ENCODE data around the gene PRPS1L1.

The PRPS1L1 gene

DNA sequence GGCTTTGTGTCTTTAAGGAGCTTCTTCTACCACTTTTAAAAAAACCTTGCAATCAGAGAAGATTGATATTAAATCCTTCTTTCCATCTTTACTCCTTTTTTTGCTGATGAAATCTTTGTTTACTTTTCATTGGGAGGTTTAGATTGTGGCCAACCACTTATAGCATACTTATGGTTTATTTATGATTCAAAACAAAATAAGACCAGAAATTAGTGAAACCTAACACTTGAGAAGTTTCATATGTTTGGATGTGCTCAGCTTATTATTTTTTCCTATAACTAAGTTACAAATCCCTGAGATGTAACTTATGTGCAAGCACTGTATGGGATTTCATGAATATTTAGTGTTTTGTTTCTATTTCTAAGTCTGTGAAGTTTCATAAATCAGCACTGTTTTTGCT lies 13.5 kb upstream of the PRPS1L1 start:
- TF ChIP-seq ZFP30 (CRISPR knock-in tag; IDR thresholded peaks at IDR 0.05) (no peak), ESRRG (CRISPR knock-in tag; IDR thresholded peaks at IDR 0.05) (no peak), ZC3H10 (CRISPR knock-in tag; IDR thresholded peaks at IDR 0.05) (no peak)
- ATAC-seq: no peak

DNA sequence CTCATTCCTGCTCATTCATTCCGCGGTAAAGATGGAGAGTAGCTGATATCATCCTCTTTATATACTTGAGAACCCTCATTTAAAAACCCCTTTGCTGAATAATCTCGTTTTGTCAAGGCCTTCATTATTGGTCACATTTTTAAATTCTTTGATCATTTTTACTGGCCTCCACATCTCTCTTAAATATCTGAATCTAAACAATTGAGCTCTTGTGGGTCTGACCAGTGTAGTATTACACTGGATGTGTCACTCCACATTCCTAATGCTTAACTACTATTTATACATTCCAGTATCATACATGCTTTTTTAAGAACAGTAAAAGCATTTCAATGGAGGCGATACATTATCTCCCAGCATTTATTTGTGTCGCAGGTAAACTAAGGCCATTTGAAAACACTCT lies 12.6 kb upstream of the PRPS1L1 start:
- ATAC-seq: peak; percentile 89

DNA sequence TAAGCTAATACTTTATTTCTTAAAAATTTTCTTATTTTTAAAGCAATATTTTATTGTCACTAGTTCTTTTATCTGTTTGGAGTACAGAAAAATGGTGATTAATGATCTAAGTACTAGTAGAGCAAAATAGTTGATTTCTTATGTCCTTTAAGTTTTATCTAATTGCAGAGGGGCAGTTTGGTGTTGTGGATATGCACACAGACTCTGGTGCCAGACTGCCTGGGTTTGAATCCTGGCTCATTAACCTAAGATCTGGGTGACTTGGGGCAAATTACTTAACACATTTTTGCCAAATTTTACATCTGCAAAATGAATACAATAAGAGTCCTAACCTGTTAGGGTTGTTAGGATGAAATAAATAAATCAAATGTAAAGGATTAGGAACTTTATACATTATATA lies 10.7 kb upstream of the PRPS1L1 start:
- ATAC-seq: peak; percentile 15; the same call in 2 of the 3 replicates
- no peak for TF ChIP-seq BACH2 (CRISPR knock-in tag; IDR thresholded peaks at IDR 0.05; ENCODE audit: borderline replicate concordance)

More for the DNA sequence above, 12.6 kb upstream of the PRPS1L1 start:
- TF ChIP-seq ZNF8 (CRISPR knock-in tag; IDR thresholded peaks at IDR 0.05): no peak
- no peak for TF ChIP-seq OSR1 (CRISPR knock-in tag; IDR thresholded peaks at IDR 0.05)
- no peak for TF ChIP-seq ESRRG (CRISPR knock-in tag; IDR thresholded peaks at IDR 0.05)
- no peak for TF ChIP-seq CSDC2 (CRISPR knock-in tag; IDR thresholded peaks at IDR 0.05)
- TF ChIP-seq PPARA (CRISPR knock-in tag; IDR thresholded peaks at IDR 0.05; ENCODE audit: borderline replicate concordance): no peak
- TF ChIP-seq RARB (CRISPR knock-in tag; IDR thresholded peaks at IDR 0.05): no peak
- TF ChIP-seq, protein P1, sequence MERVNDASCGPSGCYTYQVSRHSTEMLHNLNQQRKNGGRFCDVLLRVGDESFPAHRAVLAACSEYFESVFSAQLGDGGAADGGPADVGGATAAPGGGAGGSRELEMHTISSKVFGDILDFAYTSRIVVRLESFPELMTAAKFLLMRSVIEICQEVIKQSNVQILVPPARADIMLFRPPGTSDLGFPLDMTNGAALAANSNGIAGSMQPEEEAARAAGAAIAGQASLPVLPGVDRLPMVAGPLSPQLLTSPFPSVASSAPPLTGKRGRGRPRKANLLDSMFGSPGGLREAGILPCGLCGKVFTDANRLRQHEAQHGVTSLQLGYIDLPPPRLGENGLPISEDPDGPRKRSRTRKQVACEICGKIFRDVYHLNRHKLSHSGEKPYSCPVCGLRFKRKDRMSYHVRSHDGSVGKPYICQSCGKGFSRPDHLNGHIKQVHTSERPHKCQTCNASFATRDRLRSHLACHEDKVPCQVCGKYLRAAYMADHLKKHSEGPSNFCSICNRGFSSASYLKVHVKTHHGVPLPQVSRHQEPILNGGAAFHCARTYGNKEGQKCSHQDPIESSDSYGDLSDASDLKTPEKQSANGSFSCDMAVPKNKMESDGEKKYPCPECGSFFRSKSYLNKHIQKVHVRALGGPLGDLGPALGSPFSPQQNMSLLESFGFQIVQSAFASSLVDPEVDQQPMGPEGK (CRISPR knock-in tag; IDR thresholded peaks at IDR 0.05; ENCODE audit: borderline replicate concordance): no peak
- no peak for TF ChIP-seq CREB5 (CRISPR knock-in tag; IDR thresholded peaks at IDR 0.05; ENCODE audit: low read depth)
- TF ChIP-seq ZFP30 (CRISPR knock-in tag; IDR thresholded peaks at IDR 0.05): no peak
- TF ChIP-seq, protein P2, sequence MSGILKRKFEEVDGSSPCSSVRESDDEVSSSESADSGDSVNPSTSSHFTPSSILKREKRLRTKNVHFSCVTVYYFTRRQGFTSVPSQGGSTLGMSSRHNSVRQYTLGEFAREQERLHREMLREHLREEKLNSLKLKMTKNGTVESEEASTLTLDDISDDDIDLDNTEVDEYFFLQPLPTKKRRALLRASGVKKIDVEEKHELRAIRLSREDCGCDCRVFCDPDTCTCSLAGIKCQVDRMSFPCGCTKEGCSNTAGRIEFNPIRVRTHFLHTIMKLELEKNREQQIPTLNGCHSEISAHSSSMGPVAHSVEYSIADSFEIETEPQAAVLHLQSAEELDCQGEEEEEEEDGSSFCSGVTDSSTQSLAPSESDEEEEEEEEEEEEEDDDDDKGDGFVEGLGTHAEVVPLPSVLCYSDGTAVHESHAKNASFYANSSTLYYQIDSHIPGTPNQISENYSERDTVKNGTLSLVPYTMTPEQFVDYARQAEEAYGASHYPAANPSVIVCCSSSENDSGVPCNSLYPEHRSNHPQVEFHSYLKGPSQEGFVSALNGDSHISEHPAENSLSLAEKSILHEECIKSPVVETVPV (CRISPR knock-in tag; IDR thresholded peaks at IDR 0.05): no peak
- TF ChIP-seq TOX (CRISPR knock-in tag; IDR thresholded peaks at IDR 0.05; ENCODE audit: borderline replicate concordance): no peak
- TF ChIP-seq ZFP3 (CRISPR knock-in tag; IDR thresholded peaks at IDR 0.05): no peak

DNA sequence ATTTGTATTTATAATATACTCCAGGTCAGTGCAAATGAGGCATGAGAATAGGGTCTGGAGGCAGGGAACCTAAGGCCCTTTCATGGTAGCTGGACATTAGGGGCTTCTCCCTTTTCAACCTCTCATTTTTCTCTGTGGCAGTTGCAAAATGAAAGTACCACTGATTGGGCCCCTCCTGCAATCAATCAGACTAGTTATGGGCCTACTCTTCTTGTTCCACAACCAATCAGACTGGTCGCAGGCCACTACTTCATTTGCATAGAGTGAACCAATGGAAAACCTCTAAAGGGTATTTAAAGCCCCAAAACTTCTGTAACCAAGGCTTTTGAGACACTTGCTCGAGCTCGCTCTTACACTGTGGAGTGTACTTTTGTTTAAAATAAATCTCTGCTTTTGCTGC lies 10.0 kb upstream of the PRPS1L1 start:
- ATAC-seq: no peak
- TF ChIP-seq BACH2 (CRISPR knock-in tag; IDR thresholded peaks at IDR 0.05; ENCODE audit: borderline replicate concordance): no peak
- TF ChIP-seq ESRRG (CRISPR knock-in tag; IDR thresholded peaks at IDR 0.05): no peak
- TF ChIP-seq CREB5 (CRISPR knock-in tag; IDR thresholded peaks at IDR 0.05; ENCODE audit: low read depth): no peak
- TF ChIP-seq, protein P3, sequence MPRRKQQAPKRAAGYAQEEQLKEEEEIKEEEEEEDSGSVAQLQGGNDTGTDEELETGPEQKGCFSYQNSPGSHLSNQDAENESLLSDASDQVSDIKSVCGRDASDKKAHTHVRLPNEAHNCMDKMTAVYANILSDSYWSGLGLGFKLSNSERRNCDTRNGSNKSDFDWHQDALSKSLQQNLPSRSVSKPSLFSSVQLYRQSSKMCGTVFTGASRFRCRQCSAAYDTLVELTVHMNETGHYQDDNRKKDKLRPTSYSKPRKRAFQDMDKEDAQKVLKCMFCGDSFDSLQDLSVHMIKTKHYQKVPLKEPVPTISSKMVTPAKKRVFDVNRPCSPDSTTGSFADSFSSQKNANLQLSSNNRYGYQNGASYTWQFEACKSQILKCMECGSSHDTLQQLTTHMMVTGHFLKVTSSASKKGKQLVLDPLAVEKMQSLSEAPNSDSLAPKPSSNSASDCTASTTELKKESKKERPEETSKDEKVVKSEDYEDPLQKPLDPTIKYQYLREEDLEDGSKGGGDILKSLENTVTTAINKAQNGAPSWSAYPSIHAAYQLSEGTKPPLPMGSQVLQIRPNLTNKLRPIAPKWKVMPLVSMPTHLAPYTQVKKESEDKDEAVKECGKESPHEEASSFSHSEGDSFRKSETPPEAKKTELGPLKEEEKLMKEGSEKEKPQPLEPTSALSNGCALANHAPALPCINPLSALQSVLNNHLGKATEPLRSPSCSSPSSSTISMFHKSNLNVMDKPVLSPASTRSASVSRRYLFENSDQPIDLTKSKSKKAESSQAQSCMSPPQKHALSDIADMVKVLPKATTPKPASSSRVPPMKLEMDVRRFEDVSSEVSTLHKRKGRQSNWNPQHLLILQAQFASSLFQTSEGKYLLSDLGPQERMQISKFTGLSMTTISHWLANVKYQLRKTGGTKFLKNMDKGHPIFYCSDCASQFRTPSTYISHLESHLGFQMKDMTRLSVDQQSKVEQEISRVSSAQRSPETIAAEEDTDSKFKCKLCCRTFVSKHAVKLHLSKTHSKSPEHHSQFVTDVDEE (CRISPR knock-in tag; IDR thresholded peaks at IDR 0.05): no peak
- TF ChIP-seq POU6F1 (CRISPR knock-in tag; IDR thresholded peaks at IDR 0.05; ENCODE audit: borderline replicate concordance, low read depth): no peak
- TF ChIP-seq TOX (CRISPR knock-in tag; IDR thresholded peaks at IDR 0.05; ENCODE audit: borderline replicate concordance): no peak
- TF ChIP-seq ARNTL (CRISPR knock-in tag; IDR thresholded peaks at IDR 0.05; ENCODE audit: borderline replicate concordance, low read depth): no peak
- TF ChIP-seq SNAI2 (CRISPR knock-in tag; IDR thresholded peaks at IDR 0.05): no peak
- TF ChIP-seq, protein P1 (CRISPR knock-in tag; IDR thresholded peaks at IDR 0.05; ENCODE audit: borderline replicate concordance): no peak
